Jurkat, Clone E6-1 (cell line): ENCODE measurements around the gene PEX1.
A peak's percentile ranks its signal among the peaks of the same experiment; 100 is the strongest.
"Not testable (repeated sequence)": the region's sequence is repeated elsewhere in the genome, so short reads cannot be mapped to it uniquely, and the experiment has no call there.

ENCODE experiments used
- DNase-seq: peaks from one replicate; pipeline ENCODE4 v3.0.0-alpha.2; 2011; ENCODE audit warnings: low read depth, low spot score
- H3K4me3 ChIP-seq: 2 replicates; pipeline ENCODE4 v1.5.1; 2011; ENCODE audit warnings: mild to moderate bottlenecking, low read length, control low read depth, moderate library complexity

The PEX1 gene

DNA sequence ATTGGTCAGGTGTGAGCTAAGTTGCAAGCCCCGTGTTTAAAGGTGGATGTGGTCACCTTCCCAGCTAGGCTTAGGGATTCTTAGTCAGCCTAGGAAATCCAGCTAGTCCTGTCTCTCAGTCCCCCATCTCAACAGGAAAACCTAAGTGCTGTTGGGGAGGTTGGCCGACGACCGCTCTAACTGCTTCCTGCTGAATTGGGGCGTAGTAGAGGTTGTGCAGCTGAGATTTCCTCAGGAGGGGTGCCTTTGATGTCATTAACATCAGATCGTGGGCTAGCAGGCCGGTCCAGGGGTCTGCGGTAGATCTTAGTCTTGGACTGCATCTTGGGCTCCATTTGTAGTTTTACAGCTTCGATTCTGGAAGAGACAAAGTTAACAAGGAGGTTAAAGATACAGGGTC is 59.7 kb downstream of the PEX1 start:
- DNase-seq, H3K4me3 ChIP-seq: not testable (repeated sequence)

DNA sequence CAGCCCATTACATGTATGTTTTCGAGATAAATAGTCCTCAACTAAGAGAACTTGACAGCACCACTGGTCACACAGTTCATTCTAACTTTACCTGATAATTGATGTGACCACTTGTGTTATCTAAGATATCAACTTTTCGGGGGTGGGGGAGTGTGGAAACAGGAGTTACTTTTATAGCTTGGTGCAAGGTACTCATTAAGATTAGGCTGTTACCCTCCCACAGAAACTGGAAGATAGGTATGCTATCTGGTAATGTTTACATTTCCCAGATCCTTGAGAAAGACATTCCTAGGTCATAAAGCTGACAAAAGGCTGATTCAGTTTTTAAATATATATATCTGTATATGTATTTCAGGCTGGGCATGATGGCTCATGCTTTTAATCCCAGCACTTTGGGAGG is 61.6 kb downstream of the PEX1 start:
- DNase-seq = no peak
- no peak overlapping the region for H3K4me3 ChIP-seq

DNA sequence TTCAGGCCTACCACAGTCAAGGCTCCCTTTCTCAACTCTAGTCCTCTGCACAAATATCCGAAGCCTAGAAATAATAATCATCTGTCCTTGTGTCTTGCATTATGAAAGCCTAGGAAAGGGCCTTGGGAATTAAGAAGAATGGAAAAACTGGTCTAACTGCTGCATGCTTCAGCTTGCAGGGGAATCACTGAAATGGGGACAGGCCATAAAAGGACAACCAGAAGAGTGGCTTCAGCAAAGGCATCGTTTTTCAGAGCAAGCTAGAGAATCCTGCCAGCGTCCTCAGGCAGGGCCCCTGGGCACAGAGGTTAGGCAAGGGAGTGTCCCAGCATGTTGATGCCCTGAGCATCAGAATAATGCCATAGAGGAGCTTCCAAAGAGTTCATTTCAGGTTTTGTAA is 63.8 kb downstream of the PEX1 start:
- DNase-seq = no peak
- no peak overlapping the region for H3K4me3 ChIP-seq

DNA sequence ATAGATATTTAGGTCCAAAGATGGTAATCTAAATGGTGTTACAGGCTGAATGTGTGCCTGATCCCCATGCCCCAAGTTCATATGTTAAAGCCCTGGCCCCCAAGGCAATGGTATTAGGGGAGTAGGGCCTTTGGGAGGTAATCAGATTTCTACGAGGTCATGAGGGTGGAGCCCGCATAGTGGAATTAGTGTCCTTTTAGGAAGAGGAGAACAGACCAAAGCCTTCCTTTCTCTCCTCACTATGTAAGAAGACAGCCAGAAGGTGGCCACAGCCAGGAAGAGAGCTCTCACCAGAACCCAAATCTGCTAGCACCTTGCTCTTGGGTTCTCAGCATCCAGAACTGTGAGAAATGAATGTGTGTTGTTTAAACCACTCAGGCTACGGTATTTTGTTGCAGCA is 65.8 kb downstream of the PEX1 start:
- DNase-seq = no peak

DNA sequence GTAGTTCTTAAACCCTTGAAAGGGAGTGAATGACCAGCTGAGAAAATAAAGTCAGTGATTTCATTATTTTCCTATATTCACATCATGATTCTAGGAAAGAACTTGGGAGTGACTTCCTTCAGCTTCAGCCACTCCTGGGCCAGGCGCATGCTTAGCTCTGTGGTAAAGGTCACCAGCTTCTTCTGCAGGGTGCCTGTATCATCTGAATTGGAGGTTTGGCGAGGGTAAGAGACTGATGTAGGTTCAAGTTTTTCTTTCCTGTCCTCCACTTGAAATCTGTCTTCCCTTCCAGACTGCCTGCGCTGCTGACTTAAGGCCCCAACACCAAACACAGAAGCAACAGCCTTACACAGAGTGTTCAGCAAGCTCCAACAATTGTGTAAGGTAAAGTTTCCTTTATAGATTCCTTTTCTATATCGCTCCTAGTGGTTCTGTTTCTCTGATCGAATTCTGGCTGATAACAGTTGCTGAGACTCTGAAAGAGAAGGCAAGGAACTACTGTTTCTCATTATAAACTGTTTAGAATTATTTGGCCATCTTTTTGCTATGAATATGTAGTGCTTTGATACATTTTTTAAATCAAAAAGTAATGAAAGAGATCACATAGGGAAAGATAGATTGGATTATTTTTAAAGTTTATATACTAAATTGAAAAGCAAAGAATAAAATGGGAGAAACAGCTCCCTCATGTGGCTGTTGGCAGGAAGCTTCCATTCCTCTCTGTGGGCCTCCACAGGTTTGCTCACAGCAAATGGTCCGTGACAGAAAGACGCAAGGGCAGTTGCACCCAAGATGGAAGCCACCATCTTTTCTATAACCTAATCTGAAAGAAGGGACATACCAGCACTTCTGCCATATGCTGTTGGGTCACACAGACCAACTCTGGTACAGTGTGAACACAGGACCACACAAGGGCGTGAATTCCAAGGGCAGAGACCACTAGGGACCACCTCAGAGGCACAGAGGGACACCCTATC is 67.0 kb downstream of the PEX1 start:
- peak; percentile 21 for DNase-seq
- no peak overlapping the region for H3K4me3 ChIP-seq

More for the DNA sequence above, 65.8 kb downstream of the PEX1 start:
- no peak overlapping the region for H3K4me3 ChIP-seq

DNA sequence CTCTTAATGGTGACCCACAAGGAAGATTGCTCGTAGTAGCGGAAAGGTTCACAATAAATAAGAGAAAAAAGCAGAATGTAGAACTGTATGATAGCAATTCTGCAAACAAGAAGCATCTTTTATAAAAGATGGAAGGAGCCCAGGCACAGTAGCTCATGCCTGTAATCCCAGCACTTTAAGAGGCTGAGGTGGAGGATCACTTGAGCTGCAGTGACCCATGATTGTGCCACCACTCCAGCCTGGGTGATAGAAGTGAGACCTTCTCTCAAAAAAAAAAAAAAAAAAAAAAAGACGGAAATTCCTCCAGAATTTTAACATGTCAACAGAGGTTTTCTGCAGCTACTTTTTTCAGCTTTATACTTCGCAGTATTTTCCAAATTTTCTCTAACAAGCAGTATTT is 67.8 kb downstream of the PEX1 start:
- DNase-seq = no peak
- no peak overlapping the region for H3K4me3 ChIP-seq

DNA sequence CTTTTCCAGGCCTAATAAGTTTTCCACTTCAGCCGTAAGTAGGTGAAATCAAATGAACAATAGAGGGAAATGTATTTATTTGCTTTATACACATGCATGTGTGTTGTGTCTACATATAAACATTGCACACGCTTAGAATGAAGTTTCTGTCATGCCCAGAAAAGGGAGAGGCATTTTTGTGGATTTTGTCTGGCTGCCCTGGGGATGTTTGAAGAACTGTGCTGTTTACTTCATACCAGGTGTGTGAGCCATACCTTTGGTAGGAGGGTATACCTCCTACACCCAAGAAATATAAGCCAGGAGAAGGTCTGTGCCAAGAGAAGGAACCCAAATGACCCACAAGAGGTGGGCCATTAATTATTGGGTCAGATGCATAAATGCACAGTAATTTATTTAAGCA is 68.2 kb downstream of the PEX1 start:
- no peak for DNase-seq

DNA sequence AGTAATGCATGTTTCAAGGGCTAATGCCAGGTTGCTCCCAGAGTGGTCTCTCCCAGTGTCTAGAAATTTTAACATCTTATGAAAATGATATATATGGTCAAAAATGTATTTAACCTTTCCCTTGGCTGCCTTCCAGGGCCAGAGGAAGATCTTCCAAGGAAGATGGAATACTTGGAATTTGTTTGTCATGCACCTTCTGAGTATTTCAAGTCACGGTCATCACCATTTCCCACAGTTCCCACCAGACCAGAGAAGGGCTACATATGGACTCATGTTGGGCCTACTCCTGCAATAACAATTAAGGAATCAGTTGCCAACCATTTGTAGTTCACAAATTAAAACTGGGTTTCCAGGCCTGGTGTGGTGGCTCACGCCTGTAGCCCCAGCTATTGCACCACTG is 72.1 kb downstream of the PEX1 start:
- DNase-seq = no peak
- H3K4me3 ChIP-seq = no peak overlapping the region

More for the DNA sequence above, 68.2 kb downstream of the PEX1 start:
- no peak overlapping the region for H3K4me3 ChIP-seq

DNA sequence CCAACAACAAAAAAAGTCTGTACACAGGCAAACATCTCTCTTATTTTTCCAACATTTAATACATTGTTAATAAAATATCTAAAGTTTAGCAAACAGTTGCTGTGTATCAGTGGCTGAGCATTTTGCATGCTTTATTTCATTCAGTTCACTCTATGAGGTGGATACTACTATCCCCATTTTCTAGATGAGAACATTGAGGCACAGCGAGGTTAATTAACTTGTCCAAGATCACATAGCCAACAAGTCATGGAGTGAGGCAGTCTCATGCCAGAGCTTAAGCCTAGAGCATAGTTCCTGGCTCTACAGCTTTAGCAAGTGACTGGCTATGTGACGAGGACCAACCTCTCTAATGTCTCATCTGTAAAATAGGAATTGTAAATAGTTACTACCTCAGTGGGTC is 76.7 kb downstream of the PEX1 start:
- DNase-seq = no peak
- no peak overlapping the region for H3K4me3 ChIP-seq

DNA sequence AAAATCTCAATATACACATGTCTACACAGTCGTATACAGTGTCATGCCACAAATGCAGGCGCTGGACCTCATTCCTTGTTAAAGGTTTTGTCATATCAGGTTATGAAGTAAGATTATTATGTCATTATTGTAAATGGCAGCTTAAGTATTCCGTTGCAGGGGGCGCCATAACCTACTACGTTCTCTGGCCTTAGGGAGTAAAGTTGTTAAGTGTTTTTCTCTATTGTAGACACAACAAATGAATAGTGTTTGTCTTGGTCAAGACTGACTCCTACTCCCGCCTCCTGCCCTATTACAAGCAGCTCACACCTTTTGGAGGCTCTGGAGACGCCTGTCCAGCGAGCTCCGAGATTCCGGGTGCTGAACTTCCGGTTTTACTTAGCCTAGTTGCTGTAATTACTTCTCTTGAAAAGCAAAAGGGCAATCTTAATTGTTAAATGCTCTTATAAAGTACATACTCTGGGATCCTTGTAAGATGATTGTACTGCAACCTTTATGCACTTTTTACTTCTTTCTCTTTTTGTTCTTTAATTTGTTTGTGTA is 80.0 kb downstream of the PEX1 start:
- peak; percentile 60 for DNase-seq
- peak overlapping the region; percentile 79 for H3K4me3 ChIP-seq

DNA sequence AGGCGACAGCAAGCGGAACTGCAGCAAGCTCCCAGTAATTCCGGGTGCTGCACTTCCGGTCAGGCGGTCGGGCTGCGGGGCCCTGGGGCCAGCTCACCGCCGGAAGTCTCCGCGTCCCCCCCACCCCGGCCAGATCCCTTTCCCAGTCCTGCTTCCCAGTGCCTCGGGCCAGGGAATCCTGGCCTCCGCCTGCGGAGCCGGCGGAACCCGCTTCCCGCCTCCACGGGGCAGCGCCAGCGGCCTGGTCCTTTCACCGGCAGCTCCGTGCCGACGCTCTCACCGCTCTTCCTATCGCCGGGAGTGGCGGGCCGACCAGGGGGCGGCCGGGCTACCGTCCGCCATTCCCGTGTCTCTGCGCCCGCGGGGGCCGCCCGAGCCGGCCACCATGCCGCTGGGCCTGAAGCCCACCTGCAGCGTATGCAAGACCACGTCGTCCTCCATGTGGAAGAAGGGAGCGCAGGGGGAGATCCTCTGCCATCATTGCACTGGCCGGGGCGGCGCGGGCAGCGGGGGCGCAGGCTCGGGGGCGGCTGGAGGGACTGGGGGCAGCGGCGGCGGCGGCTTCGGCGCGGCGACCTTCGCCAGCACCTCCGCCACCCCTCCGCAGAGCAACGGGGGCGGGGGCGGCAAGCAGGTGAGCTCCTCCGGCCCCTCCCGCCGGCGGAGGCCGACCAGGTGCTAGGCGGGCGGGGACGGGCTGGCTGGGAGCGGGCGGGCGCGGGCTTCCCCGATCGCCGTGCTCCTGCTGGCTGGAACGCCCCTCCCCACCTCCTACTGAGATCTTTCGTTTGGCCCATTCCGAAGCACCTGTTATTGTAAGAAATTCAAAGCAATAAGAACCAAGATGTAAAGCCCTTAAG is 80.7 kb downstream of the PEX1 start, which contains the start of gene GATAD1:
Gene GATAD1 (plus strand): TSS at position 138 of the 860 bp plus-strand sequence. CDS start 248 bp downstream, at position 386.
- no peak for DNase-seq
- peak within 1 kb of the TSS; percentile 79 for H3K4me3 ChIP-seq

DNA sequence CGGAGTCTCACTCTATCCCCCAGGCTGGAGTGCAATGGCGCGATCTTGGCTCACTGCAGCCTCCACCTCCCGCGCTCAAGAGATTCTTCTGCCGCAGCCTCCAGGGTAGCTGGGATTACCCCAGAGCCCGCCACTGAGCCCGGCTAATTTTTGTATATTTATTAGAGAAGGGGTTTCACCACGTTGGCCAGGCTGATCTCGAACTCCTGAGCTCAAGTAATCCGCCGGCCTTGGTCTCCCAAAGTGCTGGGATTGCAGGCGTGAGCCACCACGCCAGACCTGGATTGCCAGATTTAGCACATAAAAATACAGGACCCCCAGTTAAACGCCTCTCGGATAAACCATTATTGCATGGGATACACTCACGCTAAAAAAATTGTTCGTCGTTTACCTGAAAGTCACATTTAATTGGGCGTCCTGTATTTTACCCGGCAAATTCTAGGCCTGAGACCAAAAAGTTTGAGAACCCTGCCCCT is 81.4 kb downstream of the PEX1 start:
- peak overlapping the region; percentile 79 for H3K4me3 ChIP-seq
- peak; percentile 86 for DNase-seq

DNA sequence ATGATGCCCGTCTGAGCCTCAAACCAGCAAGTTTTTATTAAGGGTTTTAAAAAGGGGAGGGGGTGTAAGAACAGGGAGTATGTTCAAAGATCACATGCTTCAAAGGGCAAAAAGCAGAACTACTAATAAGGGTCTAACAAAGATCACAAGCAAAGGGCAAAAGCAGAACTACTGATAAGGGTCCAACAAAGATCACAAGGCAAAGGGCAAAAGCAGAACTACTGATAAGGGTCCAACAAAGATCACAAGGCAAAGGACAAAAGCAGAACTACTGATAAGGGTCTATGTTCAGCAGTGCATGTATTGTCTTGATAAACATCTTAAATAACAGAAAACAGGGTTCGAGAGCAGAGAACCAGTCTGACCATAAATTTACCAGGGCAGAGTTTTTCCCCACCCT is 85.6 kb downstream of the PEX1 start:
- not testable (repeated sequence) for DNase-seq, H3K4me3 ChIP-seq

DNA sequence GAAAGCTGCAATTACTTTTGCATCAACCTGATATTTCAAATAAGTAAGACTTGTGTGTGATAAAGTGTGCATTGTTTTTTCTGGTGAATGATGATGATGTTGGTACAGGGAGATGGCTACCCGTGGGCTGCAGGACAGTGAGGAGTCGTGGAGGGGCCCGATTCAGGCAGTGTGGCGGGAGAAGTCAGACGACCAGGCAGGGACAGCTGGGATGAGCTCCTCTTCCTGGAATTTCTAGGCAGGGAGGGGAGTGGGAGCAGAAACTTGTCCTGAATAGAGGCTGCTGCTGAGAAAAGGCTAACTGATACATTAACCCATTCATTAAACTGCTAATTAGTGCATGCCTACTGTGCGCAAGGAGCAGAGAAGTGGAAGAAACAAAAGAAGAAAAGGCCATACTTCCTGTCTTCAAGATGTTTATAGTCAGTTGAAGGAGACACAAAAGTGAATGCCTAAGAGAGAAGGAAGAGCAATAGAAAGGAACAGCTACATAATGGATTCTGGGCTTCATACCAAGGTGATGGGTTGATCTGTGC is 90.3 kb downstream of the PEX1 start:
- H3K4me3 ChIP-seq = no peak overlapping the region
- DNase-seq = no peak
